Lower leg skin (tissue), 3 donors: ENCODE data around the gene GET3.

Experiments used
- POLR2A ChIP-seq, 2 donors: fragments of 450-650 bp; IDR thresholded peaks; one replicate each; pipeline ENCODE4 v1.6.1; 2016 to 2017; ENCODE audit warnings: antibody characterized with exemption in 2 of 2, mild to moderate bottlenecking in 1 of 2, moderate library complexity in 1 of 2
- TF ChIP-seq, protein P1 (sequence below), 3 donors: fragments of 450-650 bp; IDR thresholded peaks; one replicate each; pipeline ENCODE4 v1.5.1; 2016; ENCODE audit warnings: antibody characterized with exemption in 3 of 3, mild to moderate bottlenecking in 3 of 3, moderate library complexity in 2 of 3

DNA sequence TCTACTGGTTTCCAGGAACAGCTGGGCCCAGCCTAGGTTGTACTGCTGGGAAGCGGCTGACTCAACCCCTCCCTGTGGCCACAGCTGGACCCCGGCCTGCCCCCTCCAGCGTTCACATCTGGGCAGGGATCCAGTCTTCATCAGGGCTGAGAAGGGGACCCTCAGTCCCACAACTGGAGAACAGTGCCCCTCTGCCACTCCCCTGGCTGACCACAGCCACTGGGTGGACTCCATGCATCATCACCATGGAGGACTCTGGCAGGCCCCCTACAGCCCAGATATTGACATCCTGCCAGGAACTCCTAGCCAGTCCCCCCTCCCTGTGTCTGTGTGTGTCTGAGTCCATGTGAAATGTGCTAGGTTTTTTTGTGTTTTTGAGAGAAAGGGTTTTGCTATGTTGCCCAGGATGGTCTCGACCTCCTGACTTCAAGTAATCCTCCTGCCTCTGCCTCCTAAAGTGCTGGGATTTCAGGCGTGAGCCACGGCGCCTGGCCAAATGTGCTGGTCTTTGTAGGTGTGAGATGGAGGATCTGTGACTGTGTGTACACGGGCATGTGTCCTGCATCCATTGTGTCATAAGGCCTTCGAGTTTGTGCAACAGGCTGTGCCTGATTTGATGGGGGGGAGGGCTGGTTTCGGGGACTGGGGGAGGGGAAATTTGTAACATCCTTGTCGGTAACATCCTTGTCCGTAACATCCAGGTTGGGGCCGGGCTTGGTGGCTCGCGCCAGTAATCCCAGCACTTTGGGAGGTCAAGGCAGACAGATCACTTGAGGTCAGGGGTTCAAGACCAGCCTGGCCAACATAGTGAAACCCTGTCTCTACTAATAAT, 42.1 kb downstream of the GET3 start:
- TF ChIP-seq, protein P1, sequence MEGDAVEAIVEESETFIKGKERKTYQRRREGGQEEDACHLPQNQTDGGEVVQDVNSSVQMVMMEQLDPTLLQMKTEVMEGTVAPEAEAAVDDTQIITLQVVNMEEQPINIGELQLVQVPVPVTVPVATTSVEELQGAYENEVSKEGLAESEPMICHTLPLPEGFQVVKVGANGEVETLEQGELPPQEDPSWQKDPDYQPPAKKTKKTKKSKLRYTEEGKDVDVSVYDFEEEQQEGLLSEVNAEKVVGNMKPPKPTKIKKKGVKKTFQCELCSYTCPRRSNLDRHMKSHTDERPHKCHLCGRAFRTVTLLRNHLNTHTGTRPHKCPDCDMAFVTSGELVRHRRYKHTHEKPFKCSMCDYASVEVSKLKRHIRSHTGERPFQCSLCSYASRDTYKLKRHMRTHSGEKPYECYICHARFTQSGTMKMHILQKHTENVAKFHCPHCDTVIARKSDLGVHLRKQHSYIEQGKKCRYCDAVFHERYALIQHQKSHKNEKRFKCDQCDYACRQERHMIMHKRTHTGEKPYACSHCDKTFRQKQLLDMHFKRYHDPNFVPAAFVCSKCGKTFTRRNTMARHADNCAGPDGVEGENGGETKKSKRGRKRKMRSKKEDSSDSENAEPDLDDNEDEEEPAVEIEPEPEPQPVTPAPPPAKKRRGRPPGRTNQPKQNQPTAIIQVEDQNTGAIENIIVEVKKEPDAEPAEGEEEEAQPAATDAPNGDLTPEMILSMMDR (IDR thresholded peaks at IDR 0.05), result no peak
- TF ChIP-seq POLR2A (IDR thresholded peaks at IDR 0.05), result no peak
